Activated CD4-positive, alpha-beta memory T cell treated with anti-CD3 and anti-CD28 coated beads for 36 hours (primary cell): ENCODE results near the gene RNU5D-1. TPM values are rescaled to one million over a fixed set of nuclear protein-coding genes. Genes with fewer than 3 reads are reported as not detected.

Experiments used
- CTCF ChIA-PET: fragments of 350-600 bp; sonication (Branson Sonifier 250); formaldehyde crosslinking; loops from one replicate; lab custom pipeline; 2021; ENCODE audit warnings: antibody characterized with exemption, inconsistent platforms; lab: Charles Lee
- POLR2A ChIA-PET: fragments of 350-600 bp; sonication (Branson Sonifier 250); formaldehyde crosslinking; loops from one replicate; lab custom pipeline; 2021; ENCODE audit warnings: antibody characterized with exemption; lab: Charles Lee
- DNase-seq: peaks from one replicate; pipeline ENCODE4 v3.0.0-alpha.2; 2020
- H3K27ac Mint-ChIP-seq: one replicate; pipeline ENCODE4 v1.8.0; 2021; ENCODE audit warnings: mixed read lengths
- H3K27me3 Mint-ChIP-seq: one replicate; pipeline ENCODE4 v1.8.0; 2021; ENCODE audit warnings: mixed read lengths
- H3K36me3 Mint-ChIP-seq: one replicate; pipeline ENCODE4 v1.8.0; 2021; ENCODE audit warnings: mixed read lengths
- H3K4me1 Mint-ChIP-seq: one replicate; pipeline ENCODE4 v1.8.0; 2021; ENCODE audit warnings: low read depth, mixed read lengths
- H3K4me3 Mint-ChIP-seq: one replicate; pipeline ENCODE4 v1.8.0; 2021; ENCODE audit warnings: mild to moderate bottlenecking, mixed read lengths
- H3K9me3 Mint-ChIP-seq: one replicate; pipeline ENCODE4 v1.8.0; 2021; ENCODE audit warnings: mixed read lengths
- intact Hi-C: fragments of 100-400 bp; cut with micrococcal nuclease; formaldehyde crosslinking; loops from one replicate; pipeline ENCODE4 v1.15.1; 2023
- total RNA-seq, 2 experiments: library from RNA; stranded (reverse); gene quantifications; one replicate each; pipeline ENCODE4 v1.2.3, GENCODE V29; 2021

The RNU5D-1 gene
- total RNA-seq, 2 experiments from 2014 or later: not detected

DNA sequence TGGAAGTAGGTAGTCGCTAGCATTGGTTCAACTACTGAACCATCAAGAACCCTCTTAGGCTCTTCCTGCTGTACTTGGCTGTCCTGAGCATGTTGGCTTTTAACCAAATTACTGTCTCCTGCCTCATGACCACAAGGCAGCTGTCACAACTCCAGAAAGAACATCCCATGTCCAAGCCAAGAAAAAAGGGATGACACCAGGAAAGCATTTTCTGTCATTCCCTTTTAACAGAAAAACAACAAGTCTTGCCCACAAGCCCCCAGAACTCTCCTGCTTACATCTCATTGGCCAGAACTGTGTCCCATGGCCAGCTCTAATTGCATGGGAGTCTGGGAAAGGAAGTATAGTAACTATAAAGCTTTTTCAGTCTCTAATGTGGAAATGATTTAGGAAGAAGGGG is 2.4 kb upstream of the RNU5D-1 start:
- Mint-ChIP-seq H3K4me1 (peaks cover 23% of the 10 kb centered on the region), H3K4me3 (no peak overlapping the region), H3K27me3 (peaks cover 3% of the 10 kb centered on the region), H3K9me3 (peaks cover 2% of the 10 kb centered on the region), H3K36me3 (peaks cover 4% of the 10 kb centered on the region), H3K27ac (no peak overlapping the region)
- ChIA-PET POLR2A (interaction anchor here (1.0 to 5.6 kb wide), 3 partner anchors 13 to 84 kb away, joined by 4 to 461 read pairs (median 51); partner anchors contain the start of gene RPS8), CTCF (interaction anchor here (0.6 to 3.6 kb wide), 4 partner anchors 12 to 42 kb away, joined by 3 to 20 read pairs (median 3); partner anchors contain the start of gene RPS8)
- no peak for DNase-seq
- intact Hi-C loops: loop anchor here (5.0 to 10.0 kb wide), 3 partner anchors 251 to 759 kb away; partner anchors contain the start of genes EIF2B3, TESK2 and ZSWIM5

DNA sequence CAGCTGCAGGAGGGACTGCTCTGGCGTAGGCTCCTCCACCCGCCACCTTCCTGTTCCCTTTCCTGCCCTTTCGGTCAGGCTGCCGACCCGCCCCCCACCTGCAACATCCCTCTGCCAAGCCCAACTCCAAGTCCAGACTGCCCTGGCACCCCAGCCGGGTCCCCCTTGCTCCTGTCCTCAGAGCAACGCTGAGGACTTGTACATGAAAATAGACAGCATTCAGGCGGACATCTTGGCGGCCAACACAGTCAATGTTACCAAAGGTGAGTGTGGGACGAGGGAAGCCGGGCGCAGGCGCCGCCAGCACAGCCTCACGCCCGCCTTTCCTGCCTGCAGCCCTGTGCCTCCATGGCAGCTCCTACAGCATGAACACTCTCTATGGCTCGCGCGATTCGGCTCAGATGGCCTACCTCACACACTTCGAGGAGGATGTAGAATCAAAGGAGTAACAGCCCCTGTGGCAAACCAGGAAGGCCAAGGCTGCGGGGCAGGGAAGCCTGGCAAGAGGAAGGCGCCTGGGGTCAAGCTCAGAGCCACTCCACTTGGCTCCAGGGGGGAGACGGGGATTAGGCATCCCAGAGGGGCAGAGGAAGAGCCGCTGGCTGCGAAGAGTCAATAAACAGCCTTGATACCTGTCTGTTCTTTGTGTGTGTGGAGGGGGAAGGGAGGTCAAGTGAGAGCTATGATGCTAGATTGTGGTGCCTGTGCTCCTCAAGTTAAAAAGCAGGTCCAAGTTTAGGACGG is 5.8 kb downstream of the RNU5D-1 start:
- intact Hi-C loops: loop anchor here (5.0 to 10.0 kb wide), 2 partner anchors 93 to 860 kb away; partner anchors contain the start of gene NASP
- CTCF ChIA-PET: interaction anchor here (1.1 to 1.5 kb wide), 2 partner anchors 8 to 83 kb away, joined by 3 read pairs; partner anchors contain the start of gene BTBD19
- peak overlapping the region; percentile 83 for H3K4me3 Mint-ChIP-seq
- H3K4me1 Mint-ChIP-seq: peaks cover 65% of the 10 kb centered on the region
- H3K27me3 Mint-ChIP-seq: peaks cover 4% of the 10 kb centered on the region
- peak overlapping the region; percentile 92 for H3K27ac Mint-ChIP-seq
- no peak for DNase-seq
- peaks cover 3% of the 10 kb centered on the region for H3K9me3 Mint-ChIP-seq
- POLR2A ChIA-PET: interaction anchor here (0.9 to 6.2 kb wide), 3 partner anchors 85 to 286 kb away, joined by 4 to 151 read pairs (median 4); partner anchors contain the start of genes HECTD3 and UROD
- peaks cover 13% of the 10 kb centered on the region for H3K36me3 Mint-ChIP-seq

DNA sequence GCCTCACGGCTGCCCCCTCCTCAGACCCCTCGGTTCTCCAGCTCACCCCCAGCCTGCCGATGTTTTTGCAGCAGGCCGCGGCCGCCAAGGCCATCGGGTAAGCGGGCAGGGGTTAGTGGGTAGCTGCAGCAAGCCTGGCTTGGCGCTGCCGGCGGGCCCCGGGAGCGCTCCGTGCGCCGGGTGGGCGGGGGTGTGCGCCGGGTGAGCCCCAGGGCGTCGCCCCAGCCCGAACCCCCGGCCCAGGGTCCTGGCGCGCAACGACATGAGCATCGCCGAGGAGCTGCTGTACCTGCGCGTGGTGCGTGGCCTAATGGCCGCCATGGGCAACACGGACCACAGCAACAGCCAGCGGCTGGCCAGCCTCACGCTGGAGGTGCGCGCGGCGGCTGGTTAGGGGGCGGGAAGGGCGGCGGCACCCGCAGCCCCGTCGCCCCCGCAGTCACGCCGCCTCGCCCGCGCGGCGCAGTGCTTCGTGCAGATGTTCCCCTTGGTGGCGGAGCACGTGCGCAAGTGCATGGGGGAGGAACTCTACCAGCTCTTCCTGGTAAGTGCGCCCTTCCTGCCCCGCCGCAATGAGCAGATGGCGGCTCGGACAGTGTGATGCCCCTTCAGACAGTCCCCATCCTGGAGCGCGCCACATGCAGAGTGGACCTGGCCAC is 6.5 kb downstream of the RNU5D-1 start:
- peaks cover 13% of the 10 kb centered on the region for H3K36me3 Mint-ChIP-seq
- ChIA-PET POLR2A (interaction anchor here (4.7 to 6.2 kb wide), 2 partner anchors 84 to 95 kb away, joined by 94 to 151 read pairs; partner anchors contain the start of genes BTBD19 and DYNLT4), CTCF (interaction anchor here (1.1 kb wide), 1 partner anchor 84 kb away, joined by 3 read pairs; the partner anchor contains the start of gene BTBD19)
- H3K4me3 Mint-ChIP-seq: peak overlapping the region; percentile 83
- peaks cover 68% of the 10 kb centered on the region for H3K4me1 Mint-ChIP-seq
- intact Hi-C loops: loop anchor here (5.0 to 10.0 kb wide), 2 partner anchors 92 to 860 kb away; partner anchors contain the start of gene NASP
- H3K27ac Mint-ChIP-seq: peak overlapping the region; percentile 96
- peaks cover 3% of the 10 kb centered on the region for H3K9me3 Mint-ChIP-seq
- peak; percentile 44 for DNase-seq
- peaks cover 4% of the 10 kb centered on the region for H3K27me3 Mint-ChIP-seq

DNA sequence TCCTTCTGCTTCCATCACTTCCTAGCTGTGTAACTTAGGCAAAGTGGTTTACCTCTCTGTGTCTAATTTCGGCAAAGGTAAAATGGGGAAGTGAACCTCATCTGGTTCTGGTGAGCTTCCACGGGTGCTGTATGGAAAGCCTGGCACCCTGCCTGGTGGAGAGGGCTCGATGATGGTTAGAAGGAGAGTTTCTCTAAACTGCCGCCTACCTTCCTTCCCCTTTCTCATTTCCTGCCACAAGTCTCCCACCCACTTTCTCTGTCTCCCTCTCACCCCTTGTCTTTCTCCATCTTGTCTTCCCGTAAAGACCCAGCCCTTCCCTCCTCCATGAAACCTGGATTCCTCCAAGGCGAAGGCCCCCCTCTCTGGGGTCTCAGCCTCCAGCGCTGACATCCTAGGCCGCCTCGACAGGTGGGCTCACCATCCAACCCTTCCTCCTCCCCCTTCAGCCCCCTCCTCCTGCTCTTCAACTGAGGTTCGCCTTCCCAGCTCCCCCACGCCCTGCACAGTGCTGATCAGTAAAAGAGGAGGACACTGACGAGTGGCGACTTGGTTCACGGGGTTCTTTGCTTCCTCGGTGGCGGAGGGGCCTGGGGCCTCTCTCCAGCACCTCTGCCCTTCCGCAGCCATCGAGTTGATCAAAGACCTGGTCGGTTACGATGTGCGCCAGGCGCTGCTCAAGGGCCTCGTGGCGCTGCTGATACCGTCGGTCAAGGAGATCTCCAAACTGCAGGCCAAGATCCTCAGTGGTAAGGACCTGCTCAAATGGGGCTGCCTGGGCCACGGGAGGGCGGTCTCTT is 7.3 kb downstream of the RNU5D-1 start:
- ChIA-PET CTCF (interaction anchor here (1.1 kb wide), 1 partner anchor 85 kb away, joined by 3 read pairs; the partner anchor contains the start of gene BTBD19), POLR2A (interaction anchor here (0.5 to 7.7 kb wide), 5 partner anchors 8 to 1674 kb away, joined by 5 to 461 read pairs (median 94); partner anchors contain the start of genes BTBD19, DYNLT4, HECTD3 and RNU5D-1)
- peak overlapping the region; percentile 96 for H3K27ac Mint-ChIP-seq
- intact Hi-C loops: loop anchor here (1.0 to 10.0 kb wide), 3 partner anchors 84 to 861 kb away; partner anchors contain the start of genes DYNLT4 and NASP
- H3K27me3 Mint-ChIP-seq: peaks cover 4% of the 10 kb centered on the region
- peak overlapping the region; percentile 75 for H3K4me3 Mint-ChIP-seq
- peaks cover 13% of the 10 kb centered on the region for H3K36me3 Mint-ChIP-seq
- H3K4me1 Mint-ChIP-seq: peaks cover 70% of the 10 kb centered on the region
- peak; percentile 76 for DNase-seq
- peaks cover 3% of the 10 kb centered on the region for H3K9me3 Mint-ChIP-seq

DNA sequence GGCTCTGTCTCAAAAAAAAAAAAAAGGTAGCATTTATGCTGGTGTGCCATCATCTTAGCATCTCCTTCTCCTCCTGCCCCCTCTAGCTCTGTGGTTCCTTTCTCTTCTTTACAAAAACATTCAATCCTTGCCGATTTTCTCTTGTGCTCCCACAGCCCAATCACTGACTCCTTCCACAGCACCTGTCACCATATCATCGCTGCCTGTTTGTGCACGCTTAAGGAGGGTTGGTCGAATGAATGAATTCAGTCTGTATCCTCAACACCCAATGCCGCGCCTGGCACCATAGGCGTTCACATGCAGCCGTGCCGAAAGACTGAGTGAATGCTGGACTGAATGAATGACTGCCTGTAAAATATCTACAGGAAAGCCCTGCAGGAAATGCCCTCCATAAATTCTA is 7.9 kb downstream of the RNU5D-1 start:
- Mint-ChIP-seq H3K27ac (peak overlapping the region; percentile 96), H3K4me1 (peaks cover 73% of the 10 kb centered on the region), H3K36me3 (peaks cover 13% of the 10 kb centered on the region), H3K27me3 (peaks cover 4% of the 10 kb centered on the region), H3K4me3 (peak overlapping the region; percentile 75), H3K9me3 (peaks cover 3% of the 10 kb centered on the region)
- ChIA-PET POLR2A (interaction anchor here (2.6 to 7.7 kb wide), 4 partner anchors 9 to 288 kb away, joined by 32 to 461 read pairs (median 122); partner anchors contain the start of genes BTBD19, DYNLT4, HECTD3 and RNU5D-1), CTCF (interaction anchor here (6.1 kb wide), 1 partner anchor 7 kb away, joined by 65 read pairs; the partner anchor contains the start of gene RNU5D-1)
- peak; percentile 59 for DNase-seq
- intact Hi-C loops: loop anchor here (1.0 to 10.0 kb wide), 3 partner anchors 84 to 862 kb away; partner anchors contain the start of genes DYNLT4 and NASP

DNA sequence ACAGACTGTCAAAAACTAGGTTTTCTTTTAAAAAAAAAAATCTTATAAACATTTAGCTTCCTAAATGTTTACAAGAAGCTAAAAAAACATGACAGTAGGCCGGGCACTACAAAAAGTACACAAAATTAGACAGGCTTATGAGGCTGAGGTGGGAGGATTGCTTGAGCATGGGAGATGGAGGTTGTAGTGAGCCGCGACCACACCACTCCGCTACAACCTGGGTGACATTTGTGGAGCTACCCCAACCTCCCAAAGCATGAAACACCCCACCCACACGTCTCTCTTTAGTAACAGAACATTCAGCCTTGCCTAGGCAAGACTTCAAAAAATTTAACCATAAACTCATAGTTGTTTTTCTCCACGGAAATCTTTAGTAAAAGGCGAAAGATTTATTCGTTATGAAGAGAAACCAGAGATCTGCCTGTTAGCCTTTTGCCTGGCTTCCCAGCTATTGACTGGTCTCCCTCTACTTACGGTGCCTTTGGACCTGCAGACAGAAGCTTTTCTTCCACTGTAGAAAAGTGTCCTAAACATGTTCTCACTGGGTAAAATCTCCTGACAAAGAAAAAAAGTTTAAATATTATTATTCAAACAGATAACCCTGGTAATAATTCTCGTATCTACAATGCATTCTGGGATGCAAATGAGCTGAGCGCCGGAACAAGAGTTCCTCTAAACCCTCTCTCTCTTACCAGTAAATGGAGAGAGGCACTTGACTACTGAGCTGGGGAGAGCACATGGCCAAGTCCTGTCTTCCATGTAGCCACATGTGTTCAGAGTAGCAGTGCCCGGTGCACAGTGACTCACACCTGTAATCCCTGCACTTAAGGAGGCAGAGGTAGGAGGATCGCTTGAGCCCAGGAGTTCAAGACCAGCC is 9.2 kb downstream of the RNU5D-1 start:
- peak overlapping the region; percentile 96 for H3K27ac Mint-ChIP-seq
- CTCF ChIA-PET: interaction anchor here (1.0 to 6.1 kb wide), 8 partner anchors 8 to 98 kb away, joined by 3 to 65 read pairs (median 4); partner anchors contain the start of genes BTBD19 and RNU5D-1
- H3K36me3 Mint-ChIP-seq: peaks cover 13% of the 10 kb centered on the region

DNA sequence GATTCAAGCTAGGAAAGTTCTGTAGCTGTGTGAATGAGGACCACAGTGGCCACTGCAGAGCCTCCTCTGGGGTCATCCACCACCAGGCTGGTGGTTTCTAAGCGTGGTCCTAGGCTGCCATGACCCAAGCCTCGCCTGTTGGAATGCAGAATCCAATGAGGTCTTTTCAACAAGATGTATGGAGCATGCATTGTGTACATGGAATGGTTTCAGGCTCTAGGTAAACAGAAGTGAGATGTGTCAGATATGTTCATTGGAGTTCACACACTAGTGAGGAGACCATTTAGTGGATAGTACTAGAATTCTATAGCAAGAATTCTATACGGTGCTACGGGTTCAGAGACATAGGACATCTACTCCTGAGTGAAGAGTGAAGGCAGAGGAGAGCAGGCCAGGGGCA is 10.7 kb downstream of the RNU5D-1 start:
- Mint-ChIP-seq H3K9me3 (peaks cover 3% of the 10 kb centered on the region), H3K4me3 (peak overlapping the region; percentile 0)
- POLR2A ChIA-PET: interaction anchor here (0.8 to 7.7 kb wide), 5 partner anchors 11 to 130 kb away, joined by 3 to 461 read pairs (median 94); partner anchors contain the start of genes BTBD19, DYNLT4 and RNU5D-1

More for the DNA sequence above, 9.2 kb downstream of the RNU5D-1 start:
- peaks cover 77% of the 10 kb centered on the region for H3K4me1 Mint-ChIP-seq
- peaks cover 3% of the 10 kb centered on the region for H3K9me3 Mint-ChIP-seq
- intact Hi-C loops: loop anchor here (1.0 to 10.0 kb wide), 4 partner anchors 10 to 863 kb away; partner anchors contain the start of genes KIF2C, NASP and RNU5D-1
- peak; percentile 91 for DNase-seq
- POLR2A ChIA-PET: interaction anchor here (0.6 to 7.7 kb wide), 52 partner anchors 9 to 1071 kb away, joined by 3 to 461 read pairs (median 7); partner anchors contain the start of genes ARMH1, BEST4, BTBD19 and CCDC163
- H3K27me3 Mint-ChIP-seq: peaks cover 4% of the 10 kb centered on the region
- peak overlapping the region; percentile 66 for H3K4me3 Mint-ChIP-seq

DNA sequence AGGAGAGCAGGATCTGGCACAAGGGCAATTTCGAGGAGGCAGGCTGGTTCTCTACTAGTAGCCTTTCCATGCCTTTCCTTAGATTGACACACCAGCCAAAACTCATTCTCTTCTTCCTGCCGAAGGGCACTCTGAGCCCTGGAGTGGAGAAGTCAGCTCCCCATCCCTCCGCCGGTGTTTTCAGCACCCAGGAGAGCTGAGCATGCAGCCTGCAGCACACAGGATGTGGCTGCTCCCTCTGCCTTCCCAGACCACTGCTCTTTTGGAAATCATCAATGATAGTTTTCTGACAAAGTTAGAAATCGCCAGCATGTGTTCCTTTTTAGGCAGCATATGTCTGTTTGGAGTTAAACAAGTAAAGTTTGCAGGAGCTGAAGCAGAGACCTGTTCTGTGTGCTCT is 11.7 kb downstream of the RNU5D-1 start:
- intact Hi-C loops: loop anchor here (5.0 kb wide), 1 partner anchor 47 kb away; the partner anchor contains the start of genes ARMH1 and TMEM53
- CTCF ChIA-PET: interaction anchor here (0.6 to 6.1 kb wide), 3 partner anchors 11 to 1313 kb away, joined by 3 to 65 read pairs (median 3); partner anchors contain the start of gene RNU5D-1
- POLR2A ChIA-PET: interaction anchor here (0.6 to 7.7 kb wide), 3 partner anchors 12 to 100 kb away, joined by 3 to 461 read pairs (median 7); partner anchors contain the start of gene RNU5D-1
- Mint-ChIP-seq H3K4me1 (peaks cover 80% of the 10 kb centered on the region), H3K9me3 (peaks cover 3% of the 10 kb centered on the region), H3K27me3 (peaks cover 4% of the 10 kb centered on the region), H3K4me3 (no peak overlapping the region), H3K36me3 (peaks cover 3% of the 10 kb centered on the region), H3K27ac (peak overlapping the region; percentile 43)
- DNase-seq: peak; percentile 27

More for the DNA sequence above, 10.7 kb downstream of the RNU5D-1 start:
- intact Hi-C loops: loop anchor here (5.0 to 10.0 kb wide), 2 partner anchors 88 to 865 kb away; partner anchors contain the start of gene NASP
- peaks cover 10% of the 10 kb centered on the region for H3K36me3 Mint-ChIP-seq
- H3K27me3 Mint-ChIP-seq: peaks cover 4% of the 10 kb centered on the region
- no peak for DNase-seq
- H3K27ac Mint-ChIP-seq: peak overlapping the region; percentile 96
- H3K4me1 Mint-ChIP-seq: peaks cover 81% of the 10 kb centered on the region
- CTCF ChIA-PET: interaction anchor here (0.6 to 6.1 kb wide), 2 partner anchors 10 to 1314 kb away, joined by 3 to 65 read pairs; partner anchors contain the start of gene RNU5D-1

DNA sequence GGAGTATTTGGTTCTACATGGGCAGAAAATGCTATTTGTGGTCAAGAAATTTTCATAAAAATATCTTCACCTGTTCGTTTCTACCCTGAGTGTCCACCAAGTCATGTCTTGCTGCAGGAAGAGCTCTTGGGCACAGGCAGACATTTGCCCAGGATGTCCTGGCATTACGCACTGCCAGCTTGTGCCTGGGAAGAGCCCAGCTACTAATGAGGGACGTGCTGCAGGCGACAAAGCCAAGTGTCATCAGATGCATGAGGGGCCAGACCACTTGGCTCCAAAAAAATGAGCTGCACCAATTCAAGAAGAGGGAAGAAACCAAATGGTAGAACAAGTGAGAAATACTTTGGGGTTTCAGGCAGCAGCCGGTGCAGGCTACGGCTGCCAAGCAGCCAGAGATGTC is 12.9 kb downstream of the RNU5D-1 start:
- H3K9me3 Mint-ChIP-seq: peaks cover 3% of the 10 kb centered on the region
- H3K4me3 Mint-ChIP-seq: no peak overlapping the region
- intact Hi-C loops: loop anchor here (5.0 kb wide), 1 partner anchor 46 kb away; the partner anchor contains the start of genes ARMH1 and TMEM53
- CTCF ChIA-PET: interaction anchor here (1.3 to 6.1 kb wide), 5 partner anchors 9 to 293 kb away, joined by 4 to 65 read pairs (median 5); partner anchors contain the start of genes ARMH1, HECTD3, RNU5D-1 and TMEM53
- H3K27ac Mint-ChIP-seq: peak overlapping the region; percentile 18
- H3K4me1 Mint-ChIP-seq: peaks cover 71% of the 10 kb centered on the region
- POLR2A ChIA-PET: interaction anchor here (1.3 to 7.7 kb wide), 3 partner anchors 14 to 102 kb away, joined by 4 to 461 read pairs (median 7); partner anchors contain the start of gene RNU5D-1
- H3K36me3 Mint-ChIP-seq: peaks cover 3% of the 10 kb centered on the region
- peaks cover 4% of the 10 kb centered on the region for H3K27me3 Mint-ChIP-seq
- DNase-seq: no peak
